GM12865 (cell line): ENCODE results near the gene PTPRK.

ENCODE experiments used
- DNase-seq: peaks from one replicate; pipeline ENCODE4 v3.0.0; 2010; ENCODE audit warnings: low read depth
- H3K4me3 ChIP-seq: 2 replicates; pipeline ENCODE4 v1.5.1; 2011; ENCODE audit warnings: mild to moderate bottlenecking, low read depth, low read length, control low read depth
- TF ChIP-seq, protein P1 (sequence below): IDR thresholded peaks from 2 replicates; pipeline ENCODE4 v1.5.1; 2011; ENCODE audit warnings: low read length, control low read depth, low read depth, inconsistent platforms; ENCODE audit not compliant: insufficient read depth; ENCODE audit errors: missing control alignments

PTPRK gene

DNA sequence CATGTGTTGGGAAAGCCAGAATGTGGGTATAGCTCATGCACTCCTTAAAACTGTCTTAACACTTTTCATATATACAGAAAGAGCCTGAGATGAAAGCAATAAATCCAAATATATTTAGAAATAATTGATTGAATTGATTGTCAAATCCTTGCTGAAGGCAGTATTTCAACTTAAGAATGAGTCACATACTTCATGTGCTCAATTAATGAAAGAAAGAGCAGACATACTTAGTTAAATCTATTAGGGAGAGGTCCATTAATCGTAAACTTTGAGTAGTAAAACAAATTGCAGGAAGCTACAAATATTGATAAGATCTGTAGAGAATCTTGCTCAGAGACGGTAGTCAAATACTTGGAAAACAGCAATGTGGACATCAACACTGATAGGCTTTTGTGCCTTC lies 358.0 kb downstream of the PTPRK start:
- TF ChIP-seq, protein P1, sequence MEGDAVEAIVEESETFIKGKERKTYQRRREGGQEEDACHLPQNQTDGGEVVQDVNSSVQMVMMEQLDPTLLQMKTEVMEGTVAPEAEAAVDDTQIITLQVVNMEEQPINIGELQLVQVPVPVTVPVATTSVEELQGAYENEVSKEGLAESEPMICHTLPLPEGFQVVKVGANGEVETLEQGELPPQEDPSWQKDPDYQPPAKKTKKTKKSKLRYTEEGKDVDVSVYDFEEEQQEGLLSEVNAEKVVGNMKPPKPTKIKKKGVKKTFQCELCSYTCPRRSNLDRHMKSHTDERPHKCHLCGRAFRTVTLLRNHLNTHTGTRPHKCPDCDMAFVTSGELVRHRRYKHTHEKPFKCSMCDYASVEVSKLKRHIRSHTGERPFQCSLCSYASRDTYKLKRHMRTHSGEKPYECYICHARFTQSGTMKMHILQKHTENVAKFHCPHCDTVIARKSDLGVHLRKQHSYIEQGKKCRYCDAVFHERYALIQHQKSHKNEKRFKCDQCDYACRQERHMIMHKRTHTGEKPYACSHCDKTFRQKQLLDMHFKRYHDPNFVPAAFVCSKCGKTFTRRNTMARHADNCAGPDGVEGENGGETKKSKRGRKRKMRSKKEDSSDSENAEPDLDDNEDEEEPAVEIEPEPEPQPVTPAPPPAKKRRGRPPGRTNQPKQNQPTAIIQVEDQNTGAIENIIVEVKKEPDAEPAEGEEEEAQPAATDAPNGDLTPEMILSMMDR: no peak
- DNase-seq: no peak
- no peak overlapping the region for H3K4me3 ChIP-seq

DNA sequence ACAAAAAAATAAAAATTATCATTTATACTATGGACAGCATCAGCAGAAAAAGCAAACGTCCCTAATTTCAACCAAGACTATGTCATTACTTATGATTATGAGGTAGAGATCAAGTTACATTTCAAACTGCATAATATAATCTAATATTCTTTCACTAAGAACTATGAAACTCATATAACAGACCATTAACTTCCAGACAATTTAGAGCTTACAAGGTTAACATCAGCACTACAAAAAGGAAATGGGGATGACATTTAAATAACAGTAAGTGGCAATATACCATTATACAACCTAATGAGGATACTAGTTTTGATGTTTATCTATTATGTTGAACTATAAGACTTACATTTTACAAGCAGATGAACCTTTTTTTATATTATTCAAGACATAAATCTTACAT lies 358.6 kb downstream of the PTPRK start:
- TF ChIP-seq, protein P1: no peak
- H3K4me3 ChIP-seq: no peak overlapping the region
- no peak for DNase-seq

DNA sequence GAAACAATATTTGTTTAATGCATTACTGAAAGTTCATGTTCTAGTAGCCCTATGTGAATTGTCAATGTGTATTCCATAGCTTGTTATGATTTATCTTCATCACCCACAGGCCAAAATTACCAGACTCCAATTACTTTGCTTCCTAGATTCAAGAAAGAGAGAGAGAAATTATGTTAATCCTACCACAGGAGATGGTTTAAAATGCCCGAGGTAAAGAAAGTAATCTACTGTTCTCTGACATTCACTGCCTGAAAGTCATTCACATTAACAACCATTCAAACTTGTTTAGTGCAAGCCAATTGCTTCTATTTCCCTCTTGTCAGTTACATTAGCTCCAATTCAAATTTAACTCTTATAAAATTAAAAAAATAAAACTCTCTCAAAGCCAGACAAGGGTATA lies 359.1 kb downstream of the PTPRK start:
- no peak overlapping the region for H3K4me3 ChIP-seq
- DNase-seq: no peak
- TF ChIP-seq, protein P1: no peak

DNA sequence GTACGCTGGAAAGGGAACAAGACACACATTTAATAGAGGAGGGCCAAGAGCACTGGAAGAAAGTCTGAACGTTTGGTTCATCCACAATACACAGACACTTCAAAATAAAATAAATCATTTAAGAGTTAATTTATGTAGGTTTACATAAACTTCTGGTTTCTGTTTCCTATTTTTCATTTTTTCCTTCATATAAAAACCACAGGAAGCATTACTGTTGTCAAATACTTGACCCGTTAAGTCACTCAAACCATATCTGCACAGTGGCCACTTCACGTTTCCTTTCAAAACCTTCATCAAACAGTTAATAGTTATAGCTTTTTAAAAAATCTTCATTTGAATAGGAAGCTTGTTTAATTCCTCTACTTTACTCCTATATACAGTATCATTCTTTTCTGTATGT lies 361.9 kb downstream of the PTPRK start:
- TF ChIP-seq, protein P1: no peak
- DNase-seq: no peak

DNA sequence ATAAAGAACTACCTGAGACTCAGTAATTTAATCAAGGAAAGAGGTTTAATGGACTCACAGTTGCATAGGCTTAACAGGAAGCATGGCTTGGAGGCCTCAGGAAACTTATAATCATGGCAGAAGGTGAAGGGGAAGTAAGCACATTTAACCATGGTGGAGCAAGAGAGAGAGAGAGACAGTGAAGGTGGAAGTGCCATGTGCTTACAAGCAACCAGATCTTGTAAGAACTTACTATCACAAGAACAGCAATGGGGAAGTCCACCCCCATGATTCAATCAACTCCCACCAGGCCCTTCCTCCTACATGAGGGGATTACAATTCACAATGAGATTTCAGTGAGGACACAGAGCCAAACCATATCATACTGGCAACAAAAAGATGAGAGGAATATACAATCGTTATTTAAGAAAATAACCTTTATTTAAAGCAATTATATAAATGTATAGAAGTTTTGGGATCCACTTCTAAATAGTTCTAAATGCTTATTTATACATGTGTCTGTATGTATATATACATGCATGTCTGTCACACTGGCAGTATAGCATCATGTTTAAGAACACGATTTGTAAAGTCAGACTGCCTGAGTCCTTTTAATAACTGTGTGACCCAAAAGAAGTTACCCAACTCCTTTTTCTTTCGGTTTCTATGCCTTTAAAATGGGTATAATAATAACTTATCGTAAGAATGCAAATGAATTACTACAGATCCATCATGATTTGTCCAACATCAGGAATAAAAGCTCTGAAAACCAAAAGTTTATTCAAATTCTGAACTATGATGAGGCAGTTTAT lies 363.9 kb downstream of the PTPRK start:
- TF ChIP-seq, protein P1: no peak
- H3K4me3 ChIP-seq: no peak overlapping the region
- no peak for DNase-seq

More for the DNA sequence above, 361.9 kb downstream of the PTPRK start:
- H3K4me3 ChIP-seq: no peak overlapping the region

DNA sequence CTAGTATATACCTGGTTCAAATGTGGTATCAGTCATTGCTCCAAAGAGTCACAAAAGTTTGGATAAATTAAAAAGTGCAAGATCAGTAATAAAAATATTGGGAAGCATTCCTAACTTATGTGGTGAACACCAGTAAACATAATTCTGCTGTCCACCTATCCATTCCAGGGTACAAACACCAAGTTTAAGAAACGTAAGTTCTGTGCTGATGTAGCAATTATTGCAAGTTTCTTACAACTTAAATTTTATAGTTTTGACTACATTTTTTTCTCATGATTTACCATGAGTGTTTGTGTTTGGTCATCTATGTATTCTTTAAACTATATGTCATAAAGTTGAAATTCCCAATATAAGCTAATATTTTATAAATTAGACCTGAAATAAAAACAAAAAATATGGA lies 364.6 kb downstream of the PTPRK start:
- DNase-seq: no peak
- TF ChIP-seq, protein P1: no peak
- no peak overlapping the region for H3K4me3 ChIP-seq

DNA sequence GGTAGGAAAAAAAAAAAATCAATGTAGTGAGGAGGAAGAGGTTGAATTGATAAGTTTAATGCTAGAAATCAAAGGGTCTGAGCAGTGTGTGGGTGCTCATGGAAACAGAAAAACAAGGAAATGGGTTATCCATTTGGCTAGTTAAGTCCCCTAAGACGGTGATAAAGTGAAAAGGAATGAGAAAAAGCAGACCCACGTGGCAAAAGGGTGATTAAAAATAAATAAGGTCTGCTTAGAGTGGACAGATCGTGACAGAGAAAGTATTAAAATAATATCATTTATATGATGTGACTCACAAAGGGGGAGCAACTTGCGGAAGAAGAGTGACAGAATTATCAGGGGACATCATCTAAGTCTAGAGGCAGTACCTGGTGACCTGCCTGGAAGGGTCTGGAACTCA lies 367.8 kb downstream of the PTPRK start:
- no peak for DNase-seq
- TF ChIP-seq, protein P1: no peak
- no peak overlapping the region for H3K4me3 ChIP-seq
